NCI-H1105 (cell line): ENCODE measurements around the gene SLC4A4.

Source experiments
- DNase-seq: peaks from one replicate; lab custom pipeline; 2025; lab: John Stamatoyannopoulos, UW

SLC4A4 gene

GRCh38 chr4:71604785-71605184 is 266.0 kb downstream of the SLC4A4 start:
- DNase-seq, result no peak

GRCh38 chr4:71607109-71607508 is 268.3 kb downstream of the SLC4A4 start:
- no peak for DNase-seq

DNA sequence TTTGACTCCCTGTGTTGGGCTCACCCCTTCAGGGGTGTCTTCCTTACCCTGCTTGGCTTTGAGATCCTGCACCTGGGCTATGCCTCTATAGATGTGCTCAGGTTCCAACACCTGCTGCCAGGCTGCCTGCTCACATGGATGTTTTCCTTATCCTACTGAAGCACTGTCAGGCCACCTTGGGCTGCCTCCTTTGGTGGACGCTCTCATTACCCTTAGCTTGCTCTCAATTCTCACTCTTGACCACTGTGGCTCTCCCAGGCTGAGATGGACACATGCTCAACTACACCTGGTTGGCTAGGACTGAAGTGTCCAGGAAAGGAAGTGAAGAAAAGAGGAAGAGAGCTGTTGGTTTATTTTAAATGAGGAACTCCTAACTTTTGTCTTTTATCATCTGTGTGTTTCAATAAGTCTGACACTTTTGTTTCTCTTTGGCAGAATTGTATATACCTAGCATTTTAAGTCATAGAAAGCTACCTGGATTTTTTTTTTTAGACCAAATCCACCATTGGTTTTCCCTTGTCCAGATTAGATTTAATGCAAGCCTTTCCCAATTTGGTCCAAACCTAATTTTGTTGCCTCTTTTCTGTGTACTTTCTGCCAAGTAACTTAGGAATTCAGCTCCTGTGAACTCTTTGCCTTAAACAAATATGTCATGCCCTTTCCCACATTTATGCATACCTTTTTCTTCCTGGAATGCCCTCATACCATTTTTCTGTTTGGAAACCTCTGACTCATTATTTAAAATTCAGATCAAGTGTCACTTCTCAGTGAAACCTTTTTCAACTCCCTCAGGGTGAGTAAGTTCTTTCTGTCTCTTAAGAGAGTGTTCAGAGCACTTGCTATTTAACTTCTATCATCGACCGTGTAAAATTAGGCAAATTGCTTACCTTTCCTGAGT is 269.2 kb downstream of the SLC4A4 start:
- no peak for DNase-seq

DNA sequence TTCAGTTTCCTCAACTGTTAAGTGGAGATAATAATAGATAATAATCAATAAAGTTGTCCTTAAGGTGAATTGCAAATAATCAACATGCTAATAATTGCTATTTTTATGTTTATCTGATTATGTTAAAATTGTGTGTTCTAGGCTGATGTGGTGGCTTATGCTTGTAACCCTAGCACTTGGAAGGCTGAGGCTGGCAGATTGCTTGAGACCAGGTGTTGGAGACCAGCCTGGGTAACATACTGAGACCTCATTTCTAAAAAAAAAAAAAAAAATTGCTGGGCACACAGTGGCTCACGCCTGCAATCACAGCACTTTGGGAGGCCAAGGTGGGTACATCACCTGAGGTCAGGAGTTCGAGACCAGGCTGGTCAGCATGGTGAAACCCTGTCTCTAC is 269.9 kb downstream of the SLC4A4 start:
- DNase-seq, result no peak

DNA sequence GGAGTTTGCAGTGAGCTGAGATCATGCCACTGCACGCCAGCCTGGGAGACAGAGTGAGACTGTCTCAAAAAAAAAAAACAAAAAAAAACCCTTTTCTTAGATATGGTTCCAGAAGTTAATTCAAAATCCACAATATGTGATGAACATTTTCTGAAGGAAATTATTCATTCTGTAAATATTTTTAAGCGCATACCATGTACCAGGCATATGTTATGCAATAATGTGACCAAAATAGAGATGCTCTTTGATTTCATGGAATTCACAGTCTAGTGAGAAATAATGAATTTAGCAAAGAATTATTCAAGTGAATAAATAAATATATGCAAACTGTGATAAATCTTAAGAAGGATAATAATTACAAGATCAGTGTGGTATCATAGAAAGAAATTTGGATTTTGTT is 270.3 kb downstream of the SLC4A4 start:
- no peak for DNase-seq

- DNase-seq, result no peak
Measured at GRCh38 chr4:71609651-71610050, 270.8 kb downstream of the SLC4A4 start.

DNA sequence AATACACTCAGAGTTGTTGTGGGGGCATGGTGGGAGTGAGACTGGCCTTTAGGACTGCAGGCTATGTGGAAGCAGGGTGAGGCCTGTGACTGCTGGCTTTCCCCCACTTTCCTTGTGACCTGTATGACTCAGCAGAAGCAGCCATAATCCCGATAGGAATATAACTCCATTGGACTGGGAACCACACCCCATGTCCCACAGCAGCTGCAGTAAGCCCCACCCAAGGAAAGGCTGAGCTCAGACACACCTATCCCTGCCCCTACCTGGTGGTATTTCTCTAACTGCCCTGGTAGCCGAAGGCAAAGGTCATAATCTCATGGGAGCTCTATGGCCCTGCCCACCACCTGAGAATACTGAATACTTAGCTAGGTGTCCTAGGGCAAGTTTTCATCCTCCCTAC is 275.8 kb downstream of the SLC4A4 start:
- no peak for DNase-seq

- DNase-seq, result no peak
Measured at GRCh38 chr4:71616168-71616811, 277.5 kb downstream of the SLC4A4 start.
